ENCODE data around the gene SERGEF.
"Not testable (repeated sequence)": the region's sequence is repeated elsewhere in the genome, so short reads cannot be mapped to it uniquely, and the experiment has no call there.

SERGEF gene

GRCh38 chr11:17897495-17897894 is 115.4 kb downstream of the SERGEF start:
- Histone ChIP-seq H3K4me1 (ENCODE audit: control insufficient read depth in 5 of 5, insufficient read depth in 5 of 5, low read length in 5 of 5) (peaks cover 0 to 3% (median 0%) of the 10 kb centered on the region in 5 donors), H3K9ac (ENCODE audit: low read length in 5 of 5) (no peak overlapping the region), H3K27me3 (ENCODE audit: control insufficient read depth in 5 of 5, insufficient read depth in 4 of 5, low read length in 5 of 5) (no peaks in the 10 kb centered on the region), H3K9me3 (ENCODE audit: control insufficient read depth in 5 of 5, low read length in 5 of 5) (no peaks in the 10 kb centered on the region), H3K27ac (ENCODE audit: low read depth, low read length) (no peak overlapping the region), H3K36me3 (ENCODE audit: control insufficient read depth in 5 of 5, insufficient read depth in 5 of 5, low read length in 5 of 5) (peaks cover 3 to 7% (median 4%) of the 10 kb centered on the region in 5 donors), H3K4me3 (ENCODE audit: low read depth in 1 of 5, low read length in 5 of 5) (no peak overlapping the region)

- not testable (repeated sequence) for H3K9me3 ChIP-seq (ENCODE audit: control insufficient read depth in 5 of 5, low read length in 5 of 5); H3K9ac ChIP-seq (ENCODE audit: low read length in 5 of 5); H3K27me3 ChIP-seq (ENCODE audit: control insufficient read depth in 5 of 5, insufficient read depth in 4 of 5, low read length in 5 of 5); H3K4me1 ChIP-seq (ENCODE audit: control insufficient read depth in 5 of 5, insufficient read depth in 5 of 5, low read length in 5 of 5); H3K36me3 ChIP-seq (ENCODE audit: control insufficient read depth in 5 of 5, insufficient read depth in 5 of 5, low read length in 5 of 5); H3K4me3 ChIP-seq (ENCODE audit: low read depth in 1 of 5, low read length in 5 of 5); H3K27ac ChIP-seq (ENCODE audit: low read depth, low read length)
Measured at GRCh38 chr11:17896496-17897151, 116.2 kb downstream of the SERGEF start.

GRCh38 chr11:17894929-17895658 is 117.8 kb downstream of the SERGEF start:
- Histone ChIP-seq H3K4me3 (ENCODE audit: low read depth in 1 of 5, low read length in 5 of 5) (no peak overlapping the region), H3K27ac (ENCODE audit: low read depth, low read length) (no peak overlapping the region), H3K36me3 (ENCODE audit: control insufficient read depth in 5 of 5, insufficient read depth in 5 of 5, low read length in 5 of 5) (peaks cover 3 to 10% (median 3%) of the 10 kb centered on the region in 5 donors), H3K4me1 (ENCODE audit: control insufficient read depth in 5 of 5, insufficient read depth in 5 of 5, low read length in 5 of 5) (peaks cover 0 to 3% (median 0%) of the 10 kb centered on the region in 5 donors), H3K27me3 (ENCODE audit: control insufficient read depth in 5 of 5, insufficient read depth in 4 of 5, low read length in 5 of 5) (no peaks in the 10 kb centered on the region), H3K9me3 (ENCODE audit: control insufficient read depth in 5 of 5, low read length in 5 of 5) (no peaks in the 10 kb centered on the region), H3K9ac (ENCODE audit: low read length in 5 of 5) (no peak overlapping the region)

- Histone ChIP-seq H3K9ac (ENCODE audit: low read length in 5 of 5) (no peak overlapping the region), H3K36me3 (ENCODE audit: control insufficient read depth in 5 of 5, insufficient read depth in 5 of 5, low read length in 5 of 5) (peaks cover 0 to 10% (median 3%) of the 10 kb centered on the region in 5 donors), H3K9me3 (ENCODE audit: control insufficient read depth in 5 of 5, low read length in 5 of 5) (no peaks in the 10 kb centered on the region), H3K27ac (ENCODE audit: low read depth, low read length) (no peak overlapping the region), H3K27me3 (ENCODE audit: control insufficient read depth in 5 of 5, insufficient read depth in 4 of 5, low read length in 5 of 5) (no peaks in the 10 kb centered on the region), H3K4me3 (ENCODE audit: low read depth in 1 of 5, low read length in 5 of 5) (no peak overlapping the region), H3K4me1 (ENCODE audit: control insufficient read depth in 5 of 5, insufficient read depth in 5 of 5, low read length in 5 of 5) (peaks cover 0 to 3% (median 0%) of the 10 kb centered on the region in 5 donors)
Measured at GRCh38 chr11:17892409-17892808, 120.4 kb downstream of the SERGEF start.

GRCh38 chr11:17890325-17890724 is 122.5 kb downstream of the SERGEF start:
- no peak overlapping the region for H3K27ac ChIP-seq (ENCODE audit: low read depth, low read length)
- peaks cover 0 to 12% (median 3%) of the 10 kb centered on the region in 5 donors for H3K36me3 ChIP-seq (ENCODE audit: control insufficient read depth in 5 of 5, insufficient read depth in 5 of 5, low read length in 5 of 5)
- no peaks in the 10 kb centered on the region for H3K9me3 ChIP-seq (ENCODE audit: control insufficient read depth in 5 of 5, low read length in 5 of 5)
- H3K4me1 ChIP-seq (ENCODE audit: control insufficient read depth in 5 of 5, insufficient read depth in 5 of 5, low read length in 5 of 5), result peaks cover 0 to 3% (median 0%) of the 10 kb centered on the region in 5 donors
- no peak overlapping the region for H3K9ac ChIP-seq (ENCODE audit: low read length in 5 of 5)
- H3K4me3 ChIP-seq (ENCODE audit: low read depth in 1 of 5, low read length in 5 of 5), result no peak overlapping the region
- H3K27me3 ChIP-seq (ENCODE audit: control insufficient read depth in 5 of 5, insufficient read depth in 4 of 5, low read length in 5 of 5), result no peaks in the 10 kb centered on the region

GRCh38 chr11:17887779-17888178 is 125.1 kb downstream of the SERGEF start:
- Histone ChIP-seq H3K36me3 (ENCODE audit: control insufficient read depth in 5 of 5, insufficient read depth in 5 of 5, low read length in 5 of 5) (peaks cover 0 to 11% (median 3%) of the 10 kb centered on the region in 5 donors), H3K4me1 (ENCODE audit: control insufficient read depth in 5 of 5, insufficient read depth in 5 of 5, low read length in 5 of 5) (no peaks in the 10 kb centered on the region), H3K9ac (ENCODE audit: low read length in 5 of 5) (no peak overlapping the region), H3K27me3 (ENCODE audit: control insufficient read depth in 5 of 5, insufficient read depth in 4 of 5, low read length in 5 of 5) (no peaks in the 10 kb centered on the region), H3K4me3 (ENCODE audit: low read depth in 1 of 5, low read length in 5 of 5) (no peak overlapping the region), H3K9me3 (ENCODE audit: control insufficient read depth in 5 of 5, low read length in 5 of 5) (no peaks in the 10 kb centered on the region), H3K27ac (ENCODE audit: low read depth, low read length) (no peak overlapping the region)

- Histone ChIP-seq H3K27ac (ENCODE audit: low read depth, low read length) (no peak overlapping the region), H3K9me3 (ENCODE audit: control insufficient read depth in 5 of 5, low read length in 5 of 5) (no peaks in the 10 kb centered on the region), H3K4me1 (ENCODE audit: control insufficient read depth in 5 of 5, insufficient read depth in 5 of 5, low read length in 5 of 5) (no peaks in the 10 kb centered on the region), H3K9ac (ENCODE audit: low read length in 5 of 5) (no peak overlapping the region), H3K36me3 (ENCODE audit: control insufficient read depth in 5 of 5, insufficient read depth in 5 of 5, low read length in 5 of 5) (peaks cover 0 to 3% (median 0%) of the 10 kb centered on the region in 5 donors), H3K27me3 (ENCODE audit: control insufficient read depth in 5 of 5, insufficient read depth in 4 of 5, low read length in 5 of 5) (no peaks in the 10 kb centered on the region), H3K4me3 (ENCODE audit: low read depth in 1 of 5, low read length in 5 of 5) (no peak overlapping the region)
Measured at GRCh38 chr11:17883946-17884345, 128.9 kb downstream of the SERGEF start.

GRCh38 chr11:17883057-17883456 is 129.8 kb downstream of the SERGEF start:
- no peaks in the 10 kb centered on the region for H3K27me3 ChIP-seq (ENCODE audit: control insufficient read depth in 5 of 5, insufficient read depth in 4 of 5, low read length in 5 of 5)
- no peaks in the 10 kb centered on the region for H3K4me1 ChIP-seq (ENCODE audit: control insufficient read depth in 5 of 5, insufficient read depth in 5 of 5, low read length in 5 of 5)
- H3K9me3 ChIP-seq (ENCODE audit: control insufficient read depth in 5 of 5, low read length in 5 of 5), result no peaks in the 10 kb centered on the region
- peaks cover 0 to 3% (median 0%) of the 10 kb centered on the region in 5 donors for H3K36me3 ChIP-seq (ENCODE audit: control insufficient read depth in 5 of 5, insufficient read depth in 5 of 5, low read length in 5 of 5)
- no peak overlapping the region for H3K4me3 ChIP-seq (ENCODE audit: low read depth in 1 of 5, low read length in 5 of 5)
- no peak overlapping the region for H3K9ac ChIP-seq (ENCODE audit: low read length in 5 of 5)
- H3K27ac ChIP-seq (ENCODE audit: low read depth, low read length), result no peak overlapping the region

GRCh38 chr11:17878743-17879142 is 134.1 kb downstream of the SERGEF start:
- no peak overlapping the region for H3K4me3 ChIP-seq (ENCODE audit: low read depth in 1 of 5, low read length in 5 of 5)
- H3K9ac ChIP-seq (ENCODE audit: low read length in 5 of 5), result no peak overlapping the region
- H3K27ac ChIP-seq (ENCODE audit: low read depth, low read length), result no peak overlapping the region
- H3K27me3 ChIP-seq (ENCODE audit: control insufficient read depth in 5 of 5, insufficient read depth in 4 of 5, low read length in 5 of 5), result no peaks in the 10 kb centered on the region
- peaks cover 0 to 3% (median 0%) of the 10 kb centered on the region in 5 donors for H3K36me3 ChIP-seq (ENCODE audit: control insufficient read depth in 5 of 5, insufficient read depth in 5 of 5, low read length in 5 of 5)
- no peaks in the 10 kb centered on the region for H3K9me3 ChIP-seq (ENCODE audit: control insufficient read depth in 5 of 5, low read length in 5 of 5)
- H3K4me1 ChIP-seq (ENCODE audit: control insufficient read depth in 5 of 5, insufficient read depth in 5 of 5, low read length in 5 of 5), result peaks cover 0 to 25% (median 0%) of the 10 kb centered on the region in 5 donors

GRCh38 chr11:17877886-17878285 is 135.0 kb downstream of the SERGEF start:
- H3K9me3 ChIP-seq (ENCODE audit: control insufficient read depth in 5 of 5, low read length in 5 of 5), result no peaks in the 10 kb centered on the region
- no peak overlapping the region for H3K4me3 ChIP-seq (ENCODE audit: low read depth in 1 of 5, low read length in 5 of 5)
- peaks cover 0 to 3% (median 2%) of the 10 kb centered on the region in 5 donors for H3K36me3 ChIP-seq (ENCODE audit: control insufficient read depth in 5 of 5, insufficient read depth in 5 of 5, low read length in 5 of 5)
- H3K9ac ChIP-seq (ENCODE audit: low read length in 5 of 5), result no peak overlapping the region
- H3K27me3 ChIP-seq (ENCODE audit: control insufficient read depth in 5 of 5, insufficient read depth in 4 of 5, low read length in 5 of 5), result no peaks in the 10 kb centered on the region
- no peak overlapping the region for H3K27ac ChIP-seq (ENCODE audit: low read depth, low read length)
- peaks cover 0 to 33% (median 0%) of the 10 kb centered on the region in 5 donors for H3K4me1 ChIP-seq (ENCODE audit: control insufficient read depth in 5 of 5, insufficient read depth in 5 of 5, low read length in 5 of 5)

Measured in subcutaneous abdominal adipose tissue (tissue), 5 donors.